ENCODE data around the gene KNDC1. TPM values are rescaled to one million over a fixed set of nuclear protein-coding genes. Genes with fewer than 3 reads are reported as not detected.

The KNDC1 gene
- polyA plus RNA-seq, 3 donors from 2014 or later = not detected

- DNase-seq = no peak
- no peak overlapping the region for H3K27ac Mint-ChIP-seq
- no peaks in the 10 kb centered on the region for H3K4me1 Mint-ChIP-seq
- no peaks in the 10 kb centered on the region for H3K36me3 Mint-ChIP-seq
- H3K9me3 Mint-ChIP-seq = no peaks in the 10 kb centered on the region
- H3K4me3 Mint-ChIP-seq = no peak overlapping the region
- H3K27me3 Mint-ChIP-seq (ENCODE audit: low read depth in 3 of 3) = no peaks in the 10 kb centered on the region
Observed at GRCh38 chr10:133186416-133187090, 26.5 kb downstream of the KNDC1 start.

- H3K9me3 Mint-ChIP-seq = no peaks in the 10 kb centered on the region
- no peaks in the 10 kb centered on the region for H3K27me3 Mint-ChIP-seq (ENCODE audit: low read depth in 3 of 3)
- no peaks in the 10 kb centered on the region for H3K36me3 Mint-ChIP-seq
- H3K27ac Mint-ChIP-seq = no peak overlapping the region
- H3K4me3 Mint-ChIP-seq = no peak overlapping the region
- H3K4me1 Mint-ChIP-seq = no peaks in the 10 kb centered on the region
- DNase-seq = no peak
Observed at GRCh38 chr10:133187091-133187905, 27.3 kb downstream of the KNDC1 start.

- Mint-ChIP-seq H3K27me3 (ENCODE audit: low read depth in 3 of 3) (no peaks in the 10 kb centered on the region), H3K9me3 (peaks cover 0 to 3% (median 0%) of the 10 kb centered on the region in 6 donors), H3K27ac (no peak overlapping the region), H3K36me3 (no peaks in the 10 kb centered on the region), H3K4me1 (no peaks in the 10 kb centered on the region), H3K4me3 (no peak overlapping the region)
- no peak for DNase-seq
Observed at GRCh38 chr10:133187906-133188681, 28.1 kb downstream of the KNDC1 start.

- no peak for DNase-seq
- H3K4me3 Mint-ChIP-seq = no peak overlapping the region
- peaks cover 0 to 3% (median 2%) of the 10 kb centered on the region in 3 donors for H3K27me3 Mint-ChIP-seq (ENCODE audit: low read depth in 3 of 3)
- H3K36me3 Mint-ChIP-seq = no peaks in the 10 kb centered on the region
- H3K9me3 Mint-ChIP-seq = peaks cover 0 to 8% (median under 1%) of the 10 kb centered on the region in 6 donors
- H3K27ac Mint-ChIP-seq = no peak overlapping the region
- H3K4me1 Mint-ChIP-seq = no peaks in the 10 kb centered on the region
Observed at GRCh38 chr10:133189256-133189655, 29.2 kb downstream of the KNDC1 start.

GRCh38 chr10:133189726-133190125 lies 29.7 kb downstream of the KNDC1 start:
- Mint-ChIP-seq H3K4me1 (no peaks in the 10 kb centered on the region), H3K36me3 (no peaks in the 10 kb centered on the region), H3K4me3 (no peak overlapping the region), H3K9me3 (peaks cover 0 to 8% (median under 1%) of the 10 kb centered on the region in 6 donors), H3K27ac (no peak overlapping the region), H3K27me3 (ENCODE audit: low read depth in 3 of 3) (peaks cover 0 to 3% (median 2%) of the 10 kb centered on the region in 3 donors)
- DNase-seq = no peak

GRCh38 chr10:133190225-133190624 lies 30.2 kb downstream of the KNDC1 start:
- no peak for DNase-seq
- H3K27me3 Mint-ChIP-seq (ENCODE audit: low read depth in 3 of 3) = peaks cover 0 to 3% (median 2%) of the 10 kb centered on the region in 3 donors

GRCh38 chr10:133191651-133192050 lies 31.6 kb downstream of the KNDC1 start:
- no peaks in the 10 kb centered on the region for H3K36me3 Mint-ChIP-seq

More at GRCh38 chr10:133190225-133190624, 30.2 kb downstream of the KNDC1 start:
- peaks cover 0 to 8% (median under 1%) of the 10 kb centered on the region in 6 donors for H3K9me3 Mint-ChIP-seq
- no peaks in the 10 kb centered on the region for H3K36me3 Mint-ChIP-seq
- no peaks in the 10 kb centered on the region for H3K4me1 Mint-ChIP-seq
- H3K27ac Mint-ChIP-seq = no peak overlapping the region
- no peak overlapping the region for H3K4me3 Mint-ChIP-seq

GRCh38 chr10:133194151-133194550 lies 34.1 kb downstream of the KNDC1 start:
- H3K36me3 Mint-ChIP-seq = no peaks in the 10 kb centered on the region
- H3K27ac Mint-ChIP-seq = no peak overlapping the region
- no peak overlapping the region for H3K4me3 Mint-ChIP-seq
- peaks cover 0 to 3% (median 2%) of the 10 kb centered on the region in 3 donors for H3K27me3 Mint-ChIP-seq (ENCODE audit: low read depth in 3 of 3)
- peaks cover 0 to 8% (median under 1%) of the 10 kb centered on the region in 6 donors for H3K9me3 Mint-ChIP-seq
- no peak for DNase-seq
- H3K4me1 Mint-ChIP-seq = no peaks in the 10 kb centered on the region

More at GRCh38 chr10:133191651-133192050, 31.6 kb downstream of the KNDC1 start:
- Mint-ChIP-seq H3K4me1 (no peaks in the 10 kb centered on the region), H3K27ac (no peak overlapping the region), H3K9me3 (peaks cover 0 to 8% (median under 1%) of the 10 kb centered on the region in 6 donors), H3K27me3 (ENCODE audit: low read depth in 3 of 3) (peaks cover 0 to 3% (median 2%) of the 10 kb centered on the region in 3 donors), H3K4me3 (no peak overlapping the region)
- no peak for DNase-seq

GRCh38 chr10:133195096-133195495 lies 35.1 kb downstream of the KNDC1 start:
- Mint-ChIP-seq H3K4me3 (no peak overlapping the region), H3K27ac (no peak overlapping the region), H3K9me3 (peaks cover 0 to 8% (median under 1%) of the 10 kb centered on the region in 6 donors), H3K36me3 (no peaks in the 10 kb centered on the region), H3K4me1 (no peaks in the 10 kb centered on the region), H3K27me3 (ENCODE audit: low read depth in 3 of 3) (peaks cover 0 to 3% (median 2%) of the 10 kb centered on the region in 3 donors)
- no peak for DNase-seq

GRCh38 chr10:133195611-133196010 lies 35.6 kb downstream of the KNDC1 start:
- H3K27ac Mint-ChIP-seq = no peak overlapping the region
- peaks cover 0 to 3% (median 2%) of the 10 kb centered on the region in 3 donors for H3K27me3 Mint-ChIP-seq (ENCODE audit: low read depth in 3 of 3)
- peaks cover 0 to 8% (median under 1%) of the 10 kb centered on the region in 6 donors for H3K9me3 Mint-ChIP-seq
- no peaks in the 10 kb centered on the region for H3K4me1 Mint-ChIP-seq
- no peaks in the 10 kb centered on the region for H3K36me3 Mint-ChIP-seq
- H3K4me3 Mint-ChIP-seq = no peak overlapping the region
- no peak for DNase-seq

GRCh38 chr10:133196221-133196915 lies 36.3 kb downstream of the KNDC1 start:
- H3K9me3 Mint-ChIP-seq = peaks cover 0 to 8% (median under 1%) of the 10 kb centered on the region in 6 donors
- no peak overlapping the region for H3K4me3 Mint-ChIP-seq
- H3K4me1 Mint-ChIP-seq = no peaks in the 10 kb centered on the region
- no peaks in the 10 kb centered on the region for H3K36me3 Mint-ChIP-seq
- peaks cover 0 to 3% (median 2%) of the 10 kb centered on the region in 3 donors for H3K27me3 Mint-ChIP-seq (ENCODE audit: low read depth in 3 of 3)
- H3K27ac Mint-ChIP-seq = no peak overlapping the region
- no peak for DNase-seq

- no peak for DNase-seq
Observed at GRCh38 chr10:133196936-133197758, 37.1 kb downstream of the KNDC1 start.

More at GRCh38 chr10:133196936-133197758, 37.1 kb downstream of the KNDC1 start:
- Mint-ChIP-seq H3K9me3 (peaks cover 0 to 8% (median under 1%) of the 10 kb centered on the region in 6 donors), H3K4me1 (no peaks in the 10 kb centered on the region), H3K27ac (no peak overlapping the region), H3K36me3 (no peaks in the 10 kb centered on the region), H3K27me3 (ENCODE audit: low read depth in 3 of 3) (peaks cover 2 to 3% (median 2%) of the 10 kb centered on the region in 3 donors), H3K4me3 (no peak overlapping the region)
